NB4 (cell line): Measurements from ENCODE around the gene IL20.

Source experiments
- DNase-seq: peaks from one replicate; pipeline ENCODE4 v3.0.0; 2010; ENCODE audit warnings: low read depth
- H3K4me3 ChIP-seq: one replicate; pipeline ENCODE4 v1.5.1; 2011; ENCODE audit warnings: mild to moderate bottlenecking, low read depth, low read length, moderate library complexity
- CTCF ChIP-seq: IDR thresholded peaks from one replicate; pipeline ENCODE4 v1.5.1; 2012; ENCODE audit warnings: low read depth, low read length
- MAX ChIP-seq: IDR thresholded peaks from 2 replicates; pipeline ENCODE4 v1.6.1; 2011; ENCODE audit warnings: low read depth, low read length
- MYC ChIP-seq: IDR thresholded peaks from 2 replicates; pipeline ENCODE4 v1.6.1; 2011; ENCODE audit warnings: low read depth, low read length
- POLR2A ChIP-seq: IDR thresholded peaks from 2 replicates; pipeline ENCODE4 v1.6.1; 2011; ENCODE audit warnings: mild to moderate bottlenecking; ENCODE audit not compliant: insufficient read length; ENCODE audit errors: extremely low read depth

The IL20 gene

GRCh38 chr1:206832352-206832880 is 33.0 kb upstream of the IL20 start:
- DNase-seq, result no peak
- TF ChIP-seq MYC, result no peak
- no peak for TF ChIP-seq POLR2A
- TF ChIP-seq MAX, result no peak
- no peak for TF ChIP-seq CTCF
- no peak overlapping the region for H3K4me3 ChIP-seq

- H3K4me3 ChIP-seq, result no peak overlapping the region
- peak; percentile 58 for DNase-seq
- no peak for TF ChIP-seq MAX
- no peak for TF ChIP-seq MYC
- TF ChIP-seq CTCF, result no peak
- no peak for TF ChIP-seq POLR2A
Observed at GRCh38 chr1:206833106-206833680, 32.2 kb upstream of the IL20 start.

- no peak overlapping the region for H3K4me3 ChIP-seq
- TF ChIP-seq MYC, result no peak
- TF ChIP-seq POLR2A, result no peak
- no peak for TF ChIP-seq MAX
- TF ChIP-seq CTCF, result no peak
- DNase-seq, result no peak
Observed at GRCh38 chr1:206833801-206834200, 31.6 kb upstream of the IL20 start.

GRCh38 chr1:206834217-206834616 is 31.2 kb upstream of the IL20 start:
- DNase-seq, result no peak
- TF ChIP-seq CTCF (no peak), MAX (no peak), POLR2A (no peak), MYC (no peak)

GRCh38 chr1:206834711-206835110 is 30.7 kb upstream of the IL20 start:
- no peak for TF ChIP-seq POLR2A
- no peak for TF ChIP-seq CTCF
- no peak for TF ChIP-seq MYC
- no peak for TF ChIP-seq MAX

More at GRCh38 chr1:206834217-206834616, 31.2 kb upstream of the IL20 start:
- no peak overlapping the region for H3K4me3 ChIP-seq

More at GRCh38 chr1:206834711-206835110, 30.7 kb upstream of the IL20 start:
- no peak for DNase-seq
- no peak overlapping the region for H3K4me3 ChIP-seq
